Astrocyte (in vitro differentiated cells and primary cell): ENCODE data around the gene SND1. TPM values are rescaled to one million over a fixed set of nuclear protein-coding genes. Genes with fewer than 3 reads are reported as not detected.

Experiments
- DNase-seq: peaks from one replicate; pipeline ENCODE4 v3.0.0-alpha.2; 2010; ENCODE audit warnings: low read depth
- FAIRE-seq: peaks from 2 replicates; lab custom pipeline; 2011; peaks lifted over from hg19 to GRCh38; lab: Jason Lieb, UNC
- H2AFZ ChIP-seq: 2 replicates; pipeline ENCODE4 v1.6.0; 2012; ENCODE audit warnings: low read depth, low read length, inconsistent platforms
- H3K27ac ChIP-seq: 2 replicates; pipeline ENCODE4 v1.5.1; 2011; ENCODE audit warnings: low read depth, low read length, inconsistent platforms
- H3K27me3 ChIP-seq: 2 replicates; pipeline ENCODE4 v1.6.0; 2011; ENCODE audit warnings: low read length, inconsistent platforms; ENCODE audit not compliant: insufficient read depth
- H3K36me3 ChIP-seq: 2 replicates; pipeline ENCODE4 v1.5.1; 2011; ENCODE audit warnings: low read length, inconsistent platforms; ENCODE audit not compliant: insufficient read depth
- H3K4me1 ChIP-seq: 2 replicates; pipeline ENCODE4 v1.5.1; 2011; ENCODE audit warnings: low read length, inconsistent platforms; ENCODE audit not compliant: insufficient read depth
- H3K4me2 ChIP-seq: 2 replicates; pipeline ENCODE4 v1.6.0; 2012; ENCODE audit warnings: low read length, inconsistent platforms
- H3K4me3 ChIP-seq: 2 replicates; pipeline ENCODE4 v1.5.1; 2011; ENCODE audit warnings: low read depth, mild to moderate bottlenecking, low read length, inconsistent platforms; ENCODE audit not compliant: insufficient read depth
- H3K79me2 ChIP-seq: 2 replicates; pipeline ENCODE4 v1.6.0; 2012; ENCODE audit warnings: mild to moderate bottlenecking, low read length, inconsistent platforms; ENCODE audit not compliant: insufficient read depth
- H3K9ac ChIP-seq: 2 replicates; pipeline ENCODE4 v1.6.0; 2012; ENCODE audit warnings: mild to moderate bottlenecking, low read length, inconsistent platforms
- H3K9me3 ChIP-seq: 2 replicates; pipeline ENCODE4 v1.5.1; 2012; ENCODE audit warnings: low read depth, mild to moderate bottlenecking, low read length, inconsistent platforms; ENCODE audit not compliant: insufficient read depth
- H4K20me1 ChIP-seq: 2 replicates; pipeline ENCODE4 v1.6.0; 2012; ENCODE audit warnings: low read length, inconsistent platforms; ENCODE audit not compliant: insufficient read depth
- H3K27ac Mint-ChIP-seq: one replicate; pipeline ENCODE4 v1.8.0; 2021; ENCODE audit warnings: mild to moderate bottlenecking, mixed read lengths; ENCODE audit not compliant: unreplicated experiment
- H3K27me3 Mint-ChIP-seq: one replicate; pipeline ENCODE4 v1.8.0; 2021; ENCODE audit warnings: low read depth, mixed read lengths; ENCODE audit not compliant: unreplicated experiment
- H3K36me3 Mint-ChIP-seq: one replicate; pipeline ENCODE4 v1.8.0; 2021; ENCODE audit warnings: low read depth, mixed read lengths; ENCODE audit not compliant: unreplicated experiment
- H3K4me1 Mint-ChIP-seq: one replicate; pipeline ENCODE4 v1.8.0; 2021; ENCODE audit warnings: low read depth, mixed read lengths; ENCODE audit not compliant: unreplicated experiment
- H3K4me3 Mint-ChIP-seq: one replicate; pipeline ENCODE4 v1.8.0; 2021; ENCODE audit warnings: mild to moderate bottlenecking, moderate library complexity, mixed read lengths; ENCODE audit not compliant: unreplicated experiment
- H3K9me3 Mint-ChIP-seq: one replicate; pipeline ENCODE4 v1.8.0; 2021; ENCODE audit warnings: mild to moderate bottlenecking, mixed read lengths; ENCODE audit not compliant: unreplicated experiment
- CTCF ChIP-seq: IDR thresholded peaks from 2 replicates; pipeline ENCODE4 v1.5.1; 2011; ENCODE audit warnings: low read depth, mild to moderate bottlenecking, inconsistent platforms, low read length, moderate library complexity; ENCODE audit not compliant: insufficient read depth
- EZH2 ChIP-seq: IDR thresholded peaks from 2 replicates; pipeline ENCODE4 v1.6.1; 2012; ENCODE audit warnings: mild to moderate bottlenecking, low read length, inconsistent platforms; ENCODE audit not compliant: insufficient read depth
- total RNA-seq: library from RNA; stranded (reverse); gene quantifications from 2 replicates; pipeline ENCODE4 v1.2.1, GENCODE V29; 2021

The SND1 gene
- total RNA-seq, 1 donor from 2014 or later = 267 TPM

- H3K27me3 Mint-ChIP-seq = no peaks in the 10 kb centered on the region
- Histone ChIP-seq H2AFZ (no peak overlapping the region), H3K4me2 (no peak overlapping the region), H3K27ac (no peak overlapping the region), H3K27me3 (no peaks in the 10 kb centered on the region), H4K20me1 (peaks cover 91% of the 10 kb centered on the region), H3K9ac (no peak overlapping the region), H3K79me2 (peaks cover 58% of the 10 kb centered on the region), H3K36me3 (no peaks in the 10 kb centered on the region), H3K4me3 (no peak overlapping the region), H3K4me1 (peaks cover 2% of the 10 kb centered on the region), H3K9me3 (no peaks in the 10 kb centered on the region)
- H3K27ac Mint-ChIP-seq = no peak overlapping the region
- peaks cover 3% of the 10 kb centered on the region for H3K9me3 Mint-ChIP-seq
- peaks cover 13% of the 10 kb centered on the region for H3K4me1 Mint-ChIP-seq
- DNase-seq (no peak), FAIRE-seq (no peak)
- TF ChIP-seq CTCF (no peak), EZH2 (no peak)
- no peaks in the 10 kb centered on the region for H3K36me3 Mint-ChIP-seq
- H3K4me3 Mint-ChIP-seq = no peak overlapping the region
Measured at GRCh38 chr7:127912901-127913300, 260.9 kb downstream of the SND1 start.

GRCh38 chr7:127913686-127914085 lies 261.7 kb downstream of the SND1 start:
- Histone ChIP-seq H3K4me3 (no peak overlapping the region), H3K4me2 (no peak overlapping the region), H4K20me1 (peaks cover 87% of the 10 kb centered on the region), H3K9me3 (no peaks in the 10 kb centered on the region), H3K4me1 (no peaks in the 10 kb centered on the region), H3K79me2 (peaks cover 53% of the 10 kb centered on the region), H3K9ac (no peak overlapping the region), H3K36me3 (no peaks in the 10 kb centered on the region), H2AFZ (no peak overlapping the region), H3K27me3 (no peaks in the 10 kb centered on the region), H3K27ac (no peak overlapping the region)
- TF ChIP-seq EZH2 (no peak), CTCF (no peak)
- Mint-ChIP-seq H3K36me3 (no peaks in the 10 kb centered on the region), H3K27ac (no peak overlapping the region), H3K9me3 (peaks cover 3% of the 10 kb centered on the region), H3K4me1 (peaks cover 8% of the 10 kb centered on the region), H3K27me3 (no peaks in the 10 kb centered on the region), H3K4me3 (no peak overlapping the region)
- no peak for DNase-seq
- no peak for FAIRE-seq

GRCh38 chr7:127914693-127915092 lies 262.7 kb downstream of the SND1 start:
- no peaks in the 10 kb centered on the region for H3K27me3 Mint-ChIP-seq

More at GRCh38 chr7:127914693-127915092, 262.7 kb downstream of the SND1 start:
- H3K27ac ChIP-seq = no peak overlapping the region
- no peak for DNase-seq
- no peaks in the 10 kb centered on the region for H3K27me3 ChIP-seq
- no peak overlapping the region for H2AFZ ChIP-seq
- TF ChIP-seq CTCF (no peak), EZH2 (no peak)
- peaks cover 82% of the 10 kb centered on the region for H4K20me1 ChIP-seq
- H3K36me3 ChIP-seq = no peaks in the 10 kb centered on the region
- no peaks in the 10 kb centered on the region for H3K9me3 ChIP-seq
- FAIRE-seq = no peak
- Mint-ChIP-seq H3K36me3 (no peaks in the 10 kb centered on the region), H3K27ac (no peak overlapping the region), H3K4me3 (no peak overlapping the region), H3K4me1 (peaks cover 5% of the 10 kb centered on the region), H3K9me3 (peaks cover 3% of the 10 kb centered on the region)
- no peaks in the 10 kb centered on the region for H3K4me1 ChIP-seq
- no peak overlapping the region for H3K4me2 ChIP-seq
- H3K79me2 ChIP-seq = peaks cover 47% of the 10 kb centered on the region
- no peak overlapping the region for H3K9ac ChIP-seq
- H3K4me3 ChIP-seq = no peak overlapping the region
